ENCODE measurements around the gene CCDC6.

DNA sequence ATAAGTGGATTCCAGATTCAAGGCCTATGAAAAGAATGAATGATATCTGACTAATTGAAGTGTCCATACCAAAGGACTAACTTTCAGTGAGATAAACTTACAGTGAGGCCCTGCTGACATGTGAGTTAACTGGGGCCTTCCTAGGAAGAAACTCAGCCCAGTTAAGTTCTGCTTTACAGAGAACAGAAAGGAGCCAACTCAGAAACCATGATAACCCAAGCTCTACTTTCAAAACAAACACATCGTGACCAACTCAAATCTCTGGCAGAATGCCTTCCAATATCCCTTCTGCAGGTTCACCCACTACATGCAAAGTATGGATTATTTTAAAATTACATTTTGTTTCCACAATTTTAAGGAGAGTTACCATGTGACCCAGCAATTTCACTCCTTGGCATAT is 77.3 kb downstream of the CCDC6 start:
- TF ChIP-seq, protein P1, sequence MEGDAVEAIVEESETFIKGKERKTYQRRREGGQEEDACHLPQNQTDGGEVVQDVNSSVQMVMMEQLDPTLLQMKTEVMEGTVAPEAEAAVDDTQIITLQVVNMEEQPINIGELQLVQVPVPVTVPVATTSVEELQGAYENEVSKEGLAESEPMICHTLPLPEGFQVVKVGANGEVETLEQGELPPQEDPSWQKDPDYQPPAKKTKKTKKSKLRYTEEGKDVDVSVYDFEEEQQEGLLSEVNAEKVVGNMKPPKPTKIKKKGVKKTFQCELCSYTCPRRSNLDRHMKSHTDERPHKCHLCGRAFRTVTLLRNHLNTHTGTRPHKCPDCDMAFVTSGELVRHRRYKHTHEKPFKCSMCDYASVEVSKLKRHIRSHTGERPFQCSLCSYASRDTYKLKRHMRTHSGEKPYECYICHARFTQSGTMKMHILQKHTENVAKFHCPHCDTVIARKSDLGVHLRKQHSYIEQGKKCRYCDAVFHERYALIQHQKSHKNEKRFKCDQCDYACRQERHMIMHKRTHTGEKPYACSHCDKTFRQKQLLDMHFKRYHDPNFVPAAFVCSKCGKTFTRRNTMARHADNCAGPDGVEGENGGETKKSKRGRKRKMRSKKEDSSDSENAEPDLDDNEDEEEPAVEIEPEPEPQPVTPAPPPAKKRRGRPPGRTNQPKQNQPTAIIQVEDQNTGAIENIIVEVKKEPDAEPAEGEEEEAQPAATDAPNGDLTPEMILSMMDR (IDR thresholded peaks at IDR 0.05; ENCODE audit: low read length): no peak
- no peak for TF ChIP-seq EZH2 (IDR thresholded peaks at IDR 0.05; ENCODE audit: borderline replicate concordance, low read length)

Measured in OCI-LY1 (cell line).